MM.1S (cell line): ENCODE results near the gene HOXA13.

Experiments
- DNase-seq: peaks from one replicate; pipeline ENCODE4 v3.0.0-alpha.2; 2015
- H2AFZ ChIP-seq: fragments of 300-600 bp; sonication (generic); 2 replicates; pipeline ENCODE4 v1.6.0; 2016; ENCODE audit warnings: antibody characterized with exemption, low read length
- H3F3A ChIP-seq: fragments of 300-600 bp; sonication (generic); 2 replicates; pipeline ENCODE4 v1.6.1; 2016; ENCODE audit warnings: mild to moderate bottlenecking, antibody characterized with exemption, low read length, moderate library complexity, mixed read lengths; ENCODE audit not compliant: insufficient read depth
- H3K27ac ChIP-seq: fragments of 300-600 bp; sonication (generic); 2 replicates; pipeline ENCODE4 v1.5.1; 2016; ENCODE audit warnings: mild to moderate bottlenecking, low read length
- H3K27me3 ChIP-seq: fragments of 300-600 bp; sonication (generic); replicated peaks from 2 replicates; pipeline ENCODE4 v1.6.0; 2016; ENCODE audit warnings: low read length; ENCODE audit not compliant: insufficient read depth
- H3K36me3 ChIP-seq: fragments of 300-600 bp; sonication (generic); replicated peaks from 2 replicates; pipeline ENCODE4 v1.6.1; 2016; ENCODE audit warnings: mild to moderate bottlenecking, low read length, mixed read lengths; ENCODE audit not compliant: insufficient read depth
- H3K4me1 ChIP-seq: fragments of 300-600 bp; sonication (generic); 2 replicates; pipeline ENCODE4 v1.6.1; 2016; ENCODE audit warnings: low read length, mixed read lengths
- H3K4me2 ChIP-seq: fragments of 300-600 bp; sonication (generic); 2 replicates; pipeline ENCODE4 v1.6.0; 2016; ENCODE audit warnings: low read depth, low read length
- H3K4me3 ChIP-seq: fragments of 300-600 bp; sonication (generic); 2 replicates; pipeline ENCODE4 v1.5.1; 2016; ENCODE audit warnings: low read length, mixed read lengths
- H3K79me2 ChIP-seq: fragments of 300-600 bp; sonication (generic); 2 replicates; pipeline ENCODE4 v1.6.1; 2016; ENCODE audit warnings: mixed run types, low read length, mixed read lengths
- H3K9ac ChIP-seq: fragments of 300-600 bp; sonication (generic); 2 replicates; pipeline ENCODE4 v1.6.1; 2016; ENCODE audit warnings: low read length, mixed read lengths
- H3K9me2 ChIP-seq: fragments of 300-600 bp; sonication (generic); replicated peaks from 2 replicates; pipeline ENCODE4 v1.6.1; 2016; ENCODE audit warnings: mild to moderate bottlenecking, low read length, mixed read lengths; ENCODE audit not compliant: insufficient read depth
- H3K9me3 ChIP-seq: fragments of 300-600 bp; sonication (generic); replicated peaks from 2 replicates; pipeline ENCODE4 v1.6.1; 2016; ENCODE audit warnings: mild to moderate bottlenecking, low read length, mixed read lengths; ENCODE audit not compliant: insufficient read depth
- H4K20me1 ChIP-seq: fragments of 300-600 bp; sonication (generic); 2 replicates; pipeline ENCODE4 v1.6.1; 2016; ENCODE audit warnings: mild to moderate bottlenecking, low read length, moderate library complexity, mixed read lengths; ENCODE audit not compliant: insufficient read depth
- CTCF ChIP-seq: fragments of 300-600 bp; sonication (generic); IDR thresholded peaks from 2 replicates; pipeline ENCODE4 v1.5.1; 2016; ENCODE audit warnings: antibody characterized with exemption, low read length, mixed read lengths
- EZH2 ChIP-seq: fragments of 300-600 bp; sonication (generic); optimal IDR thresholded peaks from 2 replicates; pipeline ENCODE3; 2017; ENCODE audit warnings: low read depth, mild to moderate bottlenecking, antibody characterized with exemption, low read length, mixed read lengths
- EZH2phosphoT487 ChIP-seq: fragments of 300-600 bp; sonication (generic); IDR thresholded peaks from 2 replicates; pipeline ENCODE4 v1.6.1; 2018; ENCODE audit warnings: antibody characterized with exemption, low read length

Gene HOXA13

GRCh38 chr7:27199849-27200760 is at the start of gene HOXA13:
HOXA13 (minus strand) TSS chr7:27200091; CDS start chr7:27200077, 14 bp downstream.
- Histone ChIP-seq H3K79me2 (no peaks in the 10 kb centered on the region), H4K20me1 (0 out of 2 replicates have a peak, but pooled peaks cover 3% of the 10 kb centered on the region), H3K27ac (no peak within 1 kb of the TSS), H3K4me2 (peak within 1 kb of the TSS; percentile 86), H3K4me3 (peak within 1 kb of the TSS; percentile 57), H3F3A (no peaks in the 10 kb centered on the region), H3K9ac (no peak within 1 kb of the TSS), H3K27me3 (peaks cover 86% of the 10 kb centered on the region), H3K4me1 (no peaks in the 10 kb centered on the region), H3K36me3 (no peaks in the 10 kb centered on the region), H2AFZ (peak within 1 kb of the TSS; percentile 74), H3K9me2 (no peaks in the 10 kb centered on the region), H3K9me3 (no peaks in the 10 kb centered on the region)
- TF ChIP-seq CTCF (no peak), EZH2phosphoT487 (no peak), EZH2 (no peak)
- DNase-seq: peak; percentile 64

DNA sequence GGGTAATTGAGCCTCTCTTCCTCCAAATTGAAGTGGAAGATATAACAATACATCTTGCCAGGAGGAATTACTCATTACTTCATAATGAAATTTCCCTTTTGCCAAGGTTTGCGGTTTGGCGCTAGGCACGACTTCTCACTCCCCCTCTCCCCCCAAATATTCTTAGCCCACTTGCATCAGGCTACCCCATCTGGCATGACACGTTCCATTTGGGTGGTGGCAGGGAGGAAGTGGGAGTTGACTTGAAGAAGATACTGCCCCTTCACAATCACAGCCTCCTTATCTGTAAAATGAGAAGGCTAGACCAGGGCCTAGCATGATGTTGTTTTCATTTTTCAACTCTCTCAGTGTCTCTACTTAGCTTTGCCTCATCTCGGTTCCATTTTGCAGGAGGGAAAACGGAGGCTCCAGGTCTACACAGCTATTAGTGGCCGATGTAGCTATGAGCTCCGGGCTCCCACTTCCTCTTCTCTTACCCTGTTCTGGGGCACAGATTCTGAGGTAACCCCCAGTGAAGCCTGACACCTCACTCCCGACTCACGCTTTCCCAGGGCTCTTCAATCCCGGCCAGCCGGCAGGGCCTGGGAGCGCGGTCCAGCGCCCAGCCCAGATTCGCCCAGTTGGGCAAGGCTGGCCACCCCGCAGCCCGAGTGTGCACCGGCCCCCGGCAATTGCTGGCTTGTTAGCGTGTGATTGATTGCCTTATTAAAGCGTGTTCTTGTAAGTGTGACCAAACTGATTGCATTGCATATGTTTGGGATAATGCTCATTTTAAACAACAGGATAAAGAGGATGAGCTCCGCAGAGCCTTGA is 49.2 kb upstream of the HOXA13 start:
- Histone ChIP-seq H3K9me2 (no peaks in the 10 kb centered on the region), H3K4me3 (no peak overlapping the region), H3K27me3 (peaks cover 26% of the 10 kb centered on the region), H3K9ac (no peak overlapping the region), H4K20me1 (no peaks in the 10 kb centered on the region), H3K27ac (no peak overlapping the region), H2AFZ (no peak overlapping the region), H3K4me1 (no peaks in the 10 kb centered on the region), H3F3A (no peaks in the 10 kb centered on the region), H3K9me3 (no peaks in the 10 kb centered on the region), H3K79me2 (no peaks in the 10 kb centered on the region), H3K4me2 (no peak overlapping the region), H3K36me3 (no peaks in the 10 kb centered on the region)
- TF ChIP-seq CTCF (no peak), EZH2 (no peak), EZH2phosphoT487 (no peak)
- no peak for DNase-seq

DNA sequence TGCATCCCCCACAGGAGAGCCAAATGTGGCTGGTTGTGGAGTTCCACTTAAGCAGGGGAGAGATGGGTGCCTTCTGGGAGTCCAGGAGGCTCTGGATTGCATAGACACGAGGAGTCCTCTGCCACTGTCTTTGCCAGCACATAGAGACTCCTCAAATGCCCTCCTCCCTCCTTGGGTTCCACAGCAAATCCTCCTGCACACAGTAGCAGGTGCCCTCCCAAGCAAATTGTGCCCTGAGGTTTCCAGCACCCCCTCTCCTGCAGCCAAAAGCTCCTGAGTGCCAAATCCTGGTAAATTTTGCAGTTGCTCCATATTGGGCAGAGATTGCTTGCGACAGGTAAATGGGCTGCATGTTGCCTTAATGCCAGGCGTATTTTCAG is 48.5 kb upstream of the HOXA13 start:
- TF ChIP-seq EZH2 (no peak), EZH2phosphoT487 (no peak), CTCF (no peak)
- H3K79me2 ChIP-seq: no peaks in the 10 kb centered on the region
- no peaks in the 10 kb centered on the region for H3K4me1 ChIP-seq
- H3K4me2 ChIP-seq: no peak overlapping the region
- no peak overlapping the region for H3K27ac ChIP-seq
- peaks cover 33% of the 10 kb centered on the region for H3K27me3 ChIP-seq
- H3F3A ChIP-seq: no peaks in the 10 kb centered on the region
- H3K4me3 ChIP-seq: no peak overlapping the region
- no peak overlapping the region for H2AFZ ChIP-seq
- no peaks in the 10 kb centered on the region for H3K9me2 ChIP-seq
- no peaks in the 10 kb centered on the region for H4K20me1 ChIP-seq
- no peak for DNase-seq
- no peaks in the 10 kb centered on the region for H3K36me3 ChIP-seq
- no peak overlapping the region for H3K9ac ChIP-seq
- no peaks in the 10 kb centered on the region for H3K9me3 ChIP-seq
